RWPE2 (cell line): ENCODE data around the gene NPEPL1.

Experiments used
- ATAC-seq: fragments of 200-7000 bp; cut with Tn5 transposase; 3 replicates; pipeline ENCODE4 v1.9.1; 2021; ENCODE audit warnings: low read depth
- DNase-seq: peaks from one replicate; pipeline ENCODE4 v3.0.0-alpha.2; 2020; ENCODE audit warnings: low spot score
- H3K27ac ChIP-seq: fragments of 450-650 bp; 2 replicates; pipeline ENCODE4 v1.5.1; 2017; ENCODE audit warnings: mild to moderate bottlenecking; ENCODE audit not compliant: poor library complexity, severe bottlenecking
- H3K27me3 ChIP-seq: fragments of 250-450 bp; sonication (Bioruptor Pico); 2 replicates; pipeline ENCODE4 v1.5.1; 2021; ENCODE audit warnings: mild to moderate bottlenecking, moderate library complexity; ENCODE audit not compliant: insufficient read depth, poor library complexity, severe bottlenecking
- H3K36me3 ChIP-seq: fragments of 250-450 bp; sonication (Bioruptor Pico); 2 replicates; pipeline ENCODE4 v1.5.1; 2020; ENCODE audit warnings: low read depth, mild to moderate bottlenecking, moderate library complexity
- H3K4me1 ChIP-seq: fragments of 250-450 bp; sonication (Bioruptor Pico); 2 replicates; pipeline ENCODE4 v1.5.1; 2021; ENCODE audit warnings: mild to moderate bottlenecking, moderate library complexity; ENCODE audit not compliant: insufficient read depth, poor library complexity, severe bottlenecking
- H3K4me3 ChIP-seq: fragments of 250-450 bp; sonication (Bioruptor Pico); 2 replicates; pipeline ENCODE4 v1.5.1; 2021; ENCODE audit warnings: mild to moderate bottlenecking, moderate library complexity; ENCODE audit not compliant: severe bottlenecking
- H3K9me3 ChIP-seq: fragments of 250-450 bp; sonication (Bioruptor Pico); 2 replicates; pipeline ENCODE4 v1.5.1; 2021; ENCODE audit warnings: mild to moderate bottlenecking, moderate library complexity; ENCODE audit not compliant: severe bottlenecking
- TF ChIP-seq, protein P1 (sequence below): fragments of 450-650 bp; IDR thresholded peaks from one replicate; pipeline ENCODE4 v1.5.1; 2017; ENCODE audit warnings: mild to moderate bottlenecking, moderate library complexity; ENCODE audit not compliant: poor library complexity, severe bottlenecking

NPEPL1 gene

DNA sequence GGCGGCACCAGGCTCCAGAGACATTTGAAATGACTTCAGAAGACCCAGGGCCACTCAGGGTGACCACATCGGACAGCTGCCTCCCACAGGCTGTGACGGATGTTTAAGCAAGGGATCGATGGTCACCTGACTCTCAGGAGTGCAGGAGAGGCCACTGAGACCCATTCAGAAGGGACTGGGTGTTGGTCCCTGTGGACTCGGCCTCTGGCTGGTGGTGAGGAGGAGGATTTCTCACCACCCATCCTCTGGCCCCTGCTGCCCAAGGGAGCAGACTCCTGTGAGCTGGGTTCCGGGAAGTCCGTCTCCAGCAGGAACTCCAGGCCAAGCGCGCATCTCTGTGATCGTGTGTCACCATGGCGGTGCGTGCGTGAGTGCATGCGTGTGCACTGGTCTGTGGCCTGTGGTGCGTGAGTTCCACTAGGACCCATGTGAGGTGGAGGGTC lies 25.5 kb downstream of the NPEPL1 start:
- no peak for ATAC-seq
- H3K36me3 ChIP-seq: no peaks in the 10 kb centered on the region
- H3K27me3 ChIP-seq: peaks cover 35% of the 10 kb centered on the region
- no peak overlapping the region for H3K4me3 ChIP-seq
- TF ChIP-seq, protein P1, sequence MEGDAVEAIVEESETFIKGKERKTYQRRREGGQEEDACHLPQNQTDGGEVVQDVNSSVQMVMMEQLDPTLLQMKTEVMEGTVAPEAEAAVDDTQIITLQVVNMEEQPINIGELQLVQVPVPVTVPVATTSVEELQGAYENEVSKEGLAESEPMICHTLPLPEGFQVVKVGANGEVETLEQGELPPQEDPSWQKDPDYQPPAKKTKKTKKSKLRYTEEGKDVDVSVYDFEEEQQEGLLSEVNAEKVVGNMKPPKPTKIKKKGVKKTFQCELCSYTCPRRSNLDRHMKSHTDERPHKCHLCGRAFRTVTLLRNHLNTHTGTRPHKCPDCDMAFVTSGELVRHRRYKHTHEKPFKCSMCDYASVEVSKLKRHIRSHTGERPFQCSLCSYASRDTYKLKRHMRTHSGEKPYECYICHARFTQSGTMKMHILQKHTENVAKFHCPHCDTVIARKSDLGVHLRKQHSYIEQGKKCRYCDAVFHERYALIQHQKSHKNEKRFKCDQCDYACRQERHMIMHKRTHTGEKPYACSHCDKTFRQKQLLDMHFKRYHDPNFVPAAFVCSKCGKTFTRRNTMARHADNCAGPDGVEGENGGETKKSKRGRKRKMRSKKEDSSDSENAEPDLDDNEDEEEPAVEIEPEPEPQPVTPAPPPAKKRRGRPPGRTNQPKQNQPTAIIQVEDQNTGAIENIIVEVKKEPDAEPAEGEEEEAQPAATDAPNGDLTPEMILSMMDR: no peak
- no peaks in the 10 kb centered on the region for H3K9me3 ChIP-seq
- no peak overlapping the region for H3K27ac ChIP-seq
- DNase-seq: peak; percentile 82
- H3K4me1 ChIP-seq: no peaks in the 10 kb centered on the region

- no peaks in the 10 kb centered on the region for H3K36me3 ChIP-seq
- no peaks in the 10 kb centered on the region for H3K4me1 ChIP-seq
- no peak overlapping the region for H3K27ac ChIP-seq
- peaks cover 40% of the 10 kb centered on the region for H3K27me3 ChIP-seq
- peak; percentile 74 for DNase-seq
- H3K9me3 ChIP-seq: no peaks in the 10 kb centered on the region
- TF ChIP-seq, protein P1: no peak
- no peak for ATAC-seq
- no peak overlapping the region for H3K4me3 ChIP-seq
These were observed 26.1 kb downstream of the NPEPL1 start for GRCh38 chr20:58718729-58719128.

- no peak overlapping the region for H3K4me3 ChIP-seq
- H3K4me1 ChIP-seq: no peaks in the 10 kb centered on the region
- no peaks in the 10 kb centered on the region for H3K9me3 ChIP-seq
- peak; percentile 73 for DNase-seq
- H3K27ac ChIP-seq: no peak overlapping the region
- H3K36me3 ChIP-seq: no peaks in the 10 kb centered on the region
- TF ChIP-seq, protein P1: no peak
- H3K27me3 ChIP-seq: peaks cover 46% of the 10 kb centered on the region
- no peak for ATAC-seq
These were observed 26.7 kb downstream of the NPEPL1 start for GRCh38 chr20:58719258-58719657.

- Histone ChIP-seq H3K27ac (no peak overlapping the region), H3K36me3 (no peaks in the 10 kb centered on the region), H3K9me3 (no peaks in the 10 kb centered on the region), H3K27me3 (peaks cover 52% of the 10 kb centered on the region), H3K4me1 (no peaks in the 10 kb centered on the region), H3K4me3 (no peak overlapping the region)
- TF ChIP-seq, protein P1: peak; percentile 6
- DNase-seq: peak; percentile 66
- no peak for ATAC-seq
These were observed 27.4 kb downstream of the NPEPL1 start for GRCh38 chr20:58719971-58720371.

- H3K27ac ChIP-seq: no peak overlapping the region
- H3K27me3 ChIP-seq: peaks cover 57% of the 10 kb centered on the region
These were observed 28.3 kb downstream of the NPEPL1 start for GRCh38 chr20:58720890-58721289.

More at GRCh38 chr20:58720890-58721289, 28.3 kb downstream of the NPEPL1 start:
- no peaks in the 10 kb centered on the region for H3K36me3 ChIP-seq
- no peak overlapping the region for H3K4me3 ChIP-seq
- TF ChIP-seq, protein P1: no peak
- ATAC-seq (no peak), DNase-seq (no peak)
- H3K9me3 ChIP-seq: no peaks in the 10 kb centered on the region
- H3K4me1 ChIP-seq: no peaks in the 10 kb centered on the region
